Stimulated activated CD8-positive, alpha-beta memory T cell treated with anti-CD3 and anti-CD28 coated beads, Interleukin-7, amount 100 ng/mL, for 24 hours (primary cell): ENCODE results near the gene PAN2.
"Not testable (repeated sequence)": the region's sequence is repeated elsewhere in the genome, so short reads cannot be mapped to it uniquely, and the experiment has no call there.

Experiments
- DNase-seq: peaks from one replicate; pipeline ENCODE4 v3.0.0-alpha.2; 2020; ENCODE audit warnings: low read depth

Gene PAN2

GRCh38 chr12:56346675-56347074 lies 12.9 kb upstream of the PAN2 start:
- DNase-seq, result no peak

GRCh38 chr12:56342290-56342689 lies 8.5 kb upstream of the PAN2 start:
- not testable (repeated sequence) for DNase-seq

DNA sequence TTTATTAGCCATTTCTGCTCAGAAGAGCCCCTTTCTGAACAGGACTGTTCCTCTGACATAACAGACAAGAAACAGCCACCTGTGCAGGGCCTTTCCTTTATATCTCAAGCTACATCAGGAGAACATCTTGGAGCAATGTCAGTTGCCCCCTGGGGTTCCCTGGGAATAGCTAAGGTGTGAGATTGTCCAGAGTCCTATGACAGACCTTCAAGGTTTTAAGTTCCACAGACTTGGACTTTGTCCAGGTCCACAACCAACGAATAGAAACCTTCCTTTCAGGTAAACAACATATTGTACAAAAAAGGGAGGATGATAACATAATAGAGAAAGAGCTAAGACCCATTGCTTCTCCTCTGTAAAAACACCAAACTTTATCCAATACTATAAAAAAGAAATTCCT lies 7.8 kb upstream of the PAN2 start:
- DNase-seq, result no peak

- DNase-seq, result no peak
Observed at GRCh38 chr12:56339158-56339422, 5.3 kb upstream of the PAN2 start.

DNA sequence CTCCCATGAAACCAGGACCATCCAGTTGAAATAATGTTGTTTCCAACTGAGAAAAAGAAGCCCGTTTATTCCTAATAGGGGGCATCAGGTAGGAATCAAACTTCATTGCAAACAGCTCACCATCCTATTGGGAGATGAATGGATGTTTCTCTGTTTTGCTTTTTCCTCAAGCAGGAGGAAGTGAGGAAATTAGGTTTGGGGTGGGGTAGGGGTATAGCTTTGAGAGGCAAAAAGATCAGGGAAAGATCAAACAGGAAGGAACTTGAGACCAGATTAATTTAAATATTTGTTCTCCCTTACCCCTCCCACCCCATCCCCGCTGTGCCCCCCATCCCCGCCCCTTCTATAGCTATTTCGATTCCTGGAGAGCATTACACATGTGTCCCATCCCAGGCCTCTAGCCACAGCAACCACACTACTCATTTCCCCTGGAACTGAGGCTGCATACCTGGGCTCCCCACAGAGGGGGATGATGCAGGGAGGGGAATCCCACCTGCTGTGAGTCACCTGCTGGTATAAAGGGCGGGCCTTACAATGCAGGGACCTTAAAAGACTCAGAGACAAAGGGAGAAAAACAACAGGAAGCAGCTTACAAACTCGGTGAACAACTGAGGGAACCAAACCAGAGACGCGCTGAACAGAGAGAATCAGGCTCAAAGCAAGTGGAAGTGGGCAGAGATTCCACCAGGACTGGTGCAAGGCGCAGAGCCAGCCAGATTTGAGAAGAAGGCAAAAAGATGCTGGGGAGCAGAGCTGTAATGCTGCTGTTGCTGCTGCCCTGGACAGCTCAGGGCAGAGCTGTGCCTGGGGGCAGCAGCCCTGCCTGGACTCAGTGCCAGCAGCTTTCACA lies 4.7 kb upstream of the PAN2 start, which contains the start of gene IL23A:
Gene IL23A, plus strand, starts transcription at position 577 of the 850 bp plus-strand sequence. Its CDS starts 161 bp downstream, at position 738.
- peak; percentile 74 for DNase-seq

DNA sequence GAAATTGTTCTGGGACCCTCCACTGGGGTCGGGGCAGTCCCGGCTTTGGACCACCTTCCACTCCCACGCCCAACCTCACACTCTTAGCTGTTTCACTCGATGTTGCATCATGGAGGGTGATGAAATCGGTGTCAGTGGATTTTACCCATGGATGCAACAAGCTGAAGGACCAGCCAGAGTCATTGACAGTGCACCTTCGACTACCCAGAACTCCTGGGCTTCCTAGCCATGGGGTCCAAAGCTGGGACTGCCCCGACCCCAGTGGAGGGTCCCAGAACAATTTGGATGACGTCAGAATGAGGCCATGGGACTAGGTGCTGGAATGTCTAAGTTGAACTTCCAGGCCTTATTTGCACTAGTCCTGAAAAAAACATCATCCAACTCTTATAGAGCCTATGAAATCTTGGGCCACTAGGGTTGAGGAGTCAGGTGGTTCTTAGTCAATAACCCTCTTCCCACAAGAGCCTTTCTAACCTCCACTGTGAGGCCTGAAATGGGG lies 4.0 kb upstream of the PAN2 start:
- DNase-seq, result no peak

GRCh38 chr12:56336361-56337167 lies 2.8 kb upstream of the PAN2 start:
- no peak for DNase-seq

- DNase-seq, result not testable (repeated sequence)
Observed at GRCh38 chr12:56335527-56335926, 1.7 kb upstream of the PAN2 start.

DNA sequence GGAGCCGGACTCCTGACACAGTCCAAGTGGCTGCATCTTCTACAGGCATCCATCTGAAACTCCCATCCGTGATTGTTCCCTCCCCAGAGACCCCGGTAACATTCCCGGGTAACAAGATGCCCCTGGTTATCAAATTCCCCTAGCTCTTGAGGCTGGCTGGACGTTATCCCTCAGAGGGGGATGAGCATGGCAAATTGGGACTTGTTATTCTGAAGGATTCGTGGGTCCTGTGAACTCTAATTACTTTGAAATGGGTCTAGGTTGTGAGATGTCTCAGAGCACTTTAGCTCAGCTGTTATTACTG lies 642 bp upstream of the PAN2 start:
- no peak for DNase-seq

DNA sequence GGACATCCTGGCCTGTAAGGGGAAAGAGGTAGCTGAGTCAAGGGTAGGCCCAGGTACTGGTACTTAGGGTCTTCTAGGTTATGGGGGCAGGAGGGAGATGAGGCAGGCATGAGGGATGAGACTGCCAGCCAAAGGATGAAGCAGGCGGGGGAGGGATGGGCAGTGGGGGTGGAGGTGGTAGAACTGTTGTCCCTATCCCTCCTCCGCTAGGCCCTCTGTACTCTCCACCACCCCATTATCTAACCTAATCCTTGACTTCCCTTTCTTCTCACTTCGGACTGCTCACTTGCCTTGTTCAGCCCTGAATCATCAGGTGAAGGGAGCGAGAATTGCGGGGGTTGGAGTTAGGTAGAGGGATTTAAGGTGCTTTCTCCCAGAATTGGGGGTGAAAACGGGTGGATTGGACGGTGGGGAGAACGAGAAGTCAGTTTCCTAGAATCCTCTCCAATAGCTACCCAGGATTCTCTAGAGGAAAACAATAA lies 562 bp downstream of the PAN2 start:
- no peak for DNase-seq

DNA sequence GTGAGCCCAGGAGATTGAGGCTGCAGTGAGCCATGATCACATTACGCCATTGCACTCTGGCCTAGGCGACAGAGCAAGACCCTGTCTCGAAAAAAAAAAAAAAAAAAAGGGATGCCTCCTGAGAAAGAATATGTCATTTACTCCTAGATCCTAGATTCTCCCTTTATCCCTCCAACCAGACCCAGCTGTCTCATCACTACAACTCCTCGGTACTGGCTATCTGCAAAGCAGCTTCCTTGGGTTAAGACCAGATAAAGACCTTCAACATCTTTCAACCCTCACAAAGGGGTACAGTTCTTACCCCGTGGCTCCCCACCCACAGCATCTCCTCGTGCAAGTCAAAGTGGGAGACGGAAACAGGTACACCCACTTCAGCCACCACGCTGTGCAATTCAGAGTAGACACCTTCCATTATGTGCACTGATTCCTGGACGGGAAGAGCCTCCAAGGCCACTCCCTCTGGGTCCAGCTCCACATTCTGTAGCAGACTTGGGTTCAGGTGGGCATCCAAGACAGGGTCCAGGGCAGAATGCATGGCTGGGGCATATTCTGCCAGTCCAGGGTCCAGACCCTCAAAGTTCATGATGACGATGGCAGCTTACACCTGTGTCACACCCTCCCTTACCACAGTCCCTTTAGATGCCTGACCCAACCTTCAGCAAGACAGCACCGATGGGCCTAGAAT lies 1.1 kb downstream of the PAN2 start:
- DNase-seq, result no peak

GRCh38 chr12:56330936-56331490 lies 2.8 kb downstream of the PAN2 start:
- DNase-seq, result no peak

- DNase-seq, result no peak
Observed at GRCh38 chr12:56326533-56326932, 7.3 kb downstream of the PAN2 start.

GRCh38 chr12:56326126-56326525 lies 7.7 kb downstream of the PAN2 start:
- DNase-seq, result no peak

DNA sequence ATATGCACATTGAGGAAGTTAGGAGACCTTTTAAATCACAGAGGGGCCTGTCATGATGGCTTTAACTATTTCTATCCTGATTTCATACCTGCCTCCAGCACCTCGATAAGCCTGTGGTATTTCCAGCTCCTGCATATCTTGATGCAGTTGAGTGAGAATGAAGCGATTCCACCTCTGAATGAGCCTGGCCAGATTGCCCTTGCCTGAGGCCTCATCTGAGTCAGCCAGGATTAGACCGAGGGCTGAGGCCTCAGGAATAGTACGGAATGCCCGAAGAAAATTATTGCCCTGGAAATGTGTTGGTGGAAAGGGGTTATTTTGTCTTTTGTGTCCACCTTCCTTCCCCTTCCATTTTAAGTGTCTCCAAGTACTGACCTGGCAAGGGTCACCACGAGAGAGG lies 9.6 kb downstream of the PAN2 start:
- no peak for DNase-seq

GRCh38 chr12:56321610-56322009 lies 12.2 kb downstream of the PAN2 start:
- not testable (repeated sequence) for DNase-seq

DNA sequence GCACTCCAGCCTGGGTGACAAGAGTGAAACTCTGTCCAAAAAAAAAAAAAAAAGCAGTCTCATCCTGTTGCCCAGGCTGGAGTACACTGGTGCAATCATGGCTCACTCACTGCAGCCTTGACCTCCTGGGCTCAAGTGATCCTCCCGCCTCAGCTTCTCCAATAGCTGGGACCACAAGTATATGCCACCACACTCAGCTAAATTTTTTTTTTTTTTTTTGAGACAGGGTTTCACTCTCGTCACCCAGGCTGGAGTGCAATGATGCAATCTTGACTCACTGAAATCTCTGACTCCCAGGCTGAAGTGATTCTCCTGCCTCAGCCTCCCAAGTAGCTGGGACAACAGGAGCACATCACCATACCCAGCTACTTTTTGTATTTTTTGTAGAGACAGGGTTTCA lies 12.8 kb downstream of the PAN2 start:
- DNase-seq, result no peak

GRCh38 chr12:56317675-56318074 lies 16.1 kb downstream of the PAN2 start:
- DNase-seq, result no peak

DNA sequence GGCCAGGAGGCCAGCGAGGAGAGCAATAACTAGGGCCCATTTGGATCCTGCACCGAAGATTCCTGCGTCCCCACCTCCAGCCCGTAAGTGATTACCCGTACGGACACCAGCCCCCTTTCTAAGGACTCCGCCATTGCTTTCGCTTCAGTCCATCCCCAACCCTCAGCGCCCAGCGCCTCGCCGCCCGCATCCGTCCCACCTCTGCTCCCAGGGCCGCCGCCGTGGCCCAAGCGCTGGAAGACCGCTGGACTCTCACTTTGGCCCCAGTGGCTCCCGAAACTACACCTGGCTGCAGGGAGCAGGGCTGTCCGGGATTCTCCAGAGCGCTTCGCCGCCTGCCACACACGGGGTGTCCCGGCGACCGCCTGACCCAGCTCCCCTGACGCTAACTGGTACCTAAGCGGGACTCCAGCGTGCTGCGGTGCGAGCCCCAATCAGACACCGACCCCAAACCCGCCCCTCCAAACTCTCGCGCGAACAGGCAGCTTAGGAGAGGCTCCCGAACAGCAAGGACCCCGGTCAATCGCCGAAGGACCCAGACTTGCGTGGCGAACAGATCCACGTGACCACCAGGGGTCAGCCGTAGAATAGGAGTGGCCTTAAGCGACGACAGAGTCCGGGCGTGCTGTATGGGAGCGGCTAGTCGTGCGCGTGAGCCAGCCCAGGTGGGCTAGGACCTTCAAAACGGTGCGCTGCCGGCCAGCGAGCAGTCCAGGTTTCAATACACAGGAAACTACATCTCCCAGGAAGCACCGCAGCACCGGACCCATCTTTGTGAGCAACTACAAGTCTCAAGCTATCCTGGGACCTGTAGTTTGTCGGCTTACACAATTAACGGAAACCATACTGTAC lies 18.0 kb downstream of the PAN2 start, which contains the start of gene CNPY2:
Gene CNPY2, minus strand, starts transcription at position 367 of the 852 bp plus-strand sequence. CDS start 771 bp downstream, outside the sequence.
- DNase-seq, result peak; percentile 86

DNA sequence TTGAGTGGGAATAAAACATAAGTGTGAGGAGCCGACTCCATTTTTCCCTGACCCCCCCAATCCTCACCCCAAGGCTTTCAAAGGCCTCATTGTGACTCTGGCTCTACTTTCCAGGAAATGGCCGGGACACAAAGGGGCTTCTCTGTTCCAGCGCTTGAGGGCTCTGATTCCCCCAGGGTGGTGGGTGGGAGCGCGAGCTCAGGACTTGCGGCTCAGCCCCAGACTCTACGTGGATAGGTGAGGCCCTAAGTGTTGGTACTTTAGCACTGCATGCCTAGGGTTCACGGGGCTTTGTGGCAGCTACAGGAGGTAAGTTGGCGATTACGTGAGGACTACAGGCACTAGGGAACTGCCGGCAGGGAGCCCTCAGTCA lies 18.6 kb downstream of the PAN2 start:
- DNase-seq, result no peak

GRCh38 chr12:56311003-56311402 lies 22.8 kb downstream of the PAN2 start:
- no peak for DNase-seq
